Mammary epithelial cell (primary cell): ENCODE measurements around the gene CACNA1D.

ENCODE experiments used
- EZH2 ChIP-seq: IDR thresholded peaks from 2 replicates; pipeline ENCODE4 v1.6.1; 2012; ENCODE audit warnings: low read length, inconsistent platforms, borderline replicate concordance
- TF ChIP-seq, protein P1 (sequence below), 2 donors: IDR thresholded peaks in 1 of 2; conservative IDR thresholded peaks in 1 of 2; 2 replicates each; pipeline ENCODE4 v1.5.1; 2011 to 2012; ENCODE audit warnings: inconsistent platforms in 2 of 2, low read length in 2 of 2, mild to moderate bottlenecking in 2 of 2, control low read depth in 1 of 2, low read depth in 1 of 2; ENCODE audit not compliant: insufficient read depth in 1 of 2; ENCODE audit errors: extremely low read depth in 1 of 2

GRCh38 chr3:53478921-53479664 is 15.3 kb upstream of the CACNA1D start:
- TF ChIP-seq, protein P1, sequence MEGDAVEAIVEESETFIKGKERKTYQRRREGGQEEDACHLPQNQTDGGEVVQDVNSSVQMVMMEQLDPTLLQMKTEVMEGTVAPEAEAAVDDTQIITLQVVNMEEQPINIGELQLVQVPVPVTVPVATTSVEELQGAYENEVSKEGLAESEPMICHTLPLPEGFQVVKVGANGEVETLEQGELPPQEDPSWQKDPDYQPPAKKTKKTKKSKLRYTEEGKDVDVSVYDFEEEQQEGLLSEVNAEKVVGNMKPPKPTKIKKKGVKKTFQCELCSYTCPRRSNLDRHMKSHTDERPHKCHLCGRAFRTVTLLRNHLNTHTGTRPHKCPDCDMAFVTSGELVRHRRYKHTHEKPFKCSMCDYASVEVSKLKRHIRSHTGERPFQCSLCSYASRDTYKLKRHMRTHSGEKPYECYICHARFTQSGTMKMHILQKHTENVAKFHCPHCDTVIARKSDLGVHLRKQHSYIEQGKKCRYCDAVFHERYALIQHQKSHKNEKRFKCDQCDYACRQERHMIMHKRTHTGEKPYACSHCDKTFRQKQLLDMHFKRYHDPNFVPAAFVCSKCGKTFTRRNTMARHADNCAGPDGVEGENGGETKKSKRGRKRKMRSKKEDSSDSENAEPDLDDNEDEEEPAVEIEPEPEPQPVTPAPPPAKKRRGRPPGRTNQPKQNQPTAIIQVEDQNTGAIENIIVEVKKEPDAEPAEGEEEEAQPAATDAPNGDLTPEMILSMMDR (conservative IDR thresholded peaks at IDR 0.05 in 1 of 2, IDR thresholded peaks at IDR 0.05 in 1 of 2; ENCODE audit: extremely low read depth in 1 of 2, insufficient read depth in 1 of 2, low read depth in 1 of 2, low read length in 2 of 2), result no peak
- no peak for TF ChIP-seq EZH2
